GM12875 (cell line): ENCODE data around the gene SUSD6.

Experiments used
- H3K4me3 ChIP-seq: one replicate; pipeline ENCODE4 v1.5.1; 2011; ENCODE audit warnings: low read depth, low read length, control low read depth
- TF ChIP-seq, protein P1 (sequence below): IDR thresholded peaks from 2 replicates; pipeline ENCODE4 v1.5.1; 2011; ENCODE audit warnings: low read depth, mild to moderate bottlenecking, control low read depth, inconsistent platforms, low read length, moderate library complexity, borderline replicate concordance; ENCODE audit not compliant: insufficient read depth

Gene SUSD6

GRCh38 chr14:69631509-69631908 lies 20.1 kb downstream of the SUSD6 start:
- TF ChIP-seq, protein P1, sequence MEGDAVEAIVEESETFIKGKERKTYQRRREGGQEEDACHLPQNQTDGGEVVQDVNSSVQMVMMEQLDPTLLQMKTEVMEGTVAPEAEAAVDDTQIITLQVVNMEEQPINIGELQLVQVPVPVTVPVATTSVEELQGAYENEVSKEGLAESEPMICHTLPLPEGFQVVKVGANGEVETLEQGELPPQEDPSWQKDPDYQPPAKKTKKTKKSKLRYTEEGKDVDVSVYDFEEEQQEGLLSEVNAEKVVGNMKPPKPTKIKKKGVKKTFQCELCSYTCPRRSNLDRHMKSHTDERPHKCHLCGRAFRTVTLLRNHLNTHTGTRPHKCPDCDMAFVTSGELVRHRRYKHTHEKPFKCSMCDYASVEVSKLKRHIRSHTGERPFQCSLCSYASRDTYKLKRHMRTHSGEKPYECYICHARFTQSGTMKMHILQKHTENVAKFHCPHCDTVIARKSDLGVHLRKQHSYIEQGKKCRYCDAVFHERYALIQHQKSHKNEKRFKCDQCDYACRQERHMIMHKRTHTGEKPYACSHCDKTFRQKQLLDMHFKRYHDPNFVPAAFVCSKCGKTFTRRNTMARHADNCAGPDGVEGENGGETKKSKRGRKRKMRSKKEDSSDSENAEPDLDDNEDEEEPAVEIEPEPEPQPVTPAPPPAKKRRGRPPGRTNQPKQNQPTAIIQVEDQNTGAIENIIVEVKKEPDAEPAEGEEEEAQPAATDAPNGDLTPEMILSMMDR: no peak
- no peak overlapping the region for H3K4me3 ChIP-seq

DNA sequence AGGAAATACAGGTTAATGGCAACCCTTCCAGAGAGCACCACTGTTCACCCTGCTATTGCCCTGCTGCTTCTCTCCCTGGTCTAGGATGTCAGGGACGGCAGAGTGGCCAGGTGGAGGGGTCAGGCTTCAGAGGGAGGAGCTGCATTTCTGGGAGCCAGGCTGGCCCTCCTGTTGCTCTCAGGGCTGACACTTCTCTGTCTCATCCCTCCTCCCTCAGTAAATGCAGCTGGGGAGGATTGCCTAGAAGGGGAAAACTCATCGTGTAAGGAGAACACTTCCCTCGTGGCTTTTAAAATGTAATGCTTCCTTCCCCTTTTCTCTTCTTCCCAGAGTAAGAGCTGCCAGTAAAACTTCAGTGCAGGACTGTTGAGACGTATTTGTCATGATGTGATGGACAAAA lies 20.8 kb downstream of the SUSD6 start:
- no peak overlapping the region for H3K4me3 ChIP-seq
- TF ChIP-seq, protein P1: no peak

- TF ChIP-seq, protein P1: no peak
- no peak overlapping the region for H3K4me3 ChIP-seq
These were observed 21.3 kb downstream of the SUSD6 start for GRCh38 chr14:69632593-69633151.

DNA sequence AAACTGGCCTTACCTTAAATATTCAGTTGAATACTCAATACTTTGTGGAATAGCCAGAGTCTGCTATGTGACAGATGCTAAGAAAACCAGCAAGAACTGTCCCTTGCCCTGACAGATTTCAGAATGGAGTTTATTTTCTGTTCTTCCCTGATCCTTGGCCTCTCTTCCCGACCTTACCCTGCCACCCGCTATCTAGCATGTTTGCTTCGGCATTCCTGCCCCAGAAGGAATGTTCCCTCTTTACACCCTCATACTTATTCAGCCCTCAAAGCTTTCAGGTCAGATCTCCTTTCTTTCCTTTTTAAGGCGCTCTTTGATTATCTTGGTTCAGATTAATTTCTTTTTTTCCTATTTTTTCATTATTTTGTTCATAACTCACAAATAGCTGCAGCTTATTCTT lies 21.8 kb downstream of the SUSD6 start:
- H3K4me3 ChIP-seq: no peak overlapping the region
- TF ChIP-seq, protein P1: no peak

- TF ChIP-seq, protein P1: no peak
- no peak overlapping the region for H3K4me3 ChIP-seq
These were observed 24.7 kb downstream of the SUSD6 start for GRCh38 chr14:69635981-69636639.

- TF ChIP-seq, protein P1: no peak
- H3K4me3 ChIP-seq: no peak overlapping the region
These were observed 25.5 kb downstream of the SUSD6 start for GRCh38 chr14:69636718-69637480.
